GM21717 (cell line): Measurements from ENCODE around the gene BAX.
"Not testable (repeated sequence)": the region's sequence is repeated elsewhere in the genome, so short reads cannot be mapped to it uniquely, and the experiment has no call there.

ENCODE experiments used
- ATAC-seq: cut with Tn5 transposase; IDR thresholded peaks from one replicate; pipeline ENCODE4 v1.9.1; 2021; ENCODE audit warnings: mild to moderate bottlenecking, moderate library complexity; ENCODE audit not compliant: unreplicated experiment

The BAX gene

GRCh38 chr19:48954595-48955307 lies at the start of gene BAX:
Gene BAX, plus strand, starts transcription at chr19:48954875. Its CDS starts 54 bp downstream, at chr19:48954929.
- ATAC-seq = peak; percentile 48

GRCh38 chr19:48905664-48906063 lies 49.0 kb upstream of the BAX start:
- ATAC-seq = no peak

GRCh38 chr19:48906324-48906723 lies 48.4 kb upstream of the BAX start:
- ATAC-seq = no peak

GRCh38 chr19:48907671-48908070 lies 47.0 kb upstream of the BAX start:
- ATAC-seq = no peak

- ATAC-seq = not testable (repeated sequence)
These were observed 45.1 kb upstream of the BAX start for GRCh38 chr19:48909424-48910077.

GRCh38 chr19:48910803-48911202 lies 43.9 kb upstream of the BAX start:
- ATAC-seq = no peak

GRCh38 chr19:48913114-48913889 lies 41.4 kb upstream of the BAX start:
- no peak for ATAC-seq

- no peak for ATAC-seq
These were observed 40.5 kb upstream of the BAX start for GRCh38 chr19:48914181-48914580.

- ATAC-seq = no peak
These were observed 38.9 kb upstream of the BAX start for GRCh38 chr19:48915757-48916156.

GRCh38 chr19:48918071-48918470 lies 36.6 kb upstream of the BAX start:
- ATAC-seq = no peak

- ATAC-seq = no peak
These were observed 35.9 kb upstream of the BAX start for GRCh38 chr19:48918801-48919247.

GRCh38 chr19:48919271-48919670 lies 35.4 kb upstream of the BAX start:
- not testable (repeated sequence) for ATAC-seq

GRCh38 chr19:48920949-48921348 lies 33.7 kb upstream of the BAX start:
- no peak for ATAC-seq

- no peak for ATAC-seq
These were observed 32.8 kb upstream of the BAX start for GRCh38 chr19:48921721-48922500.

- ATAC-seq = no peak
These were observed 31.9 kb upstream of the BAX start for GRCh38 chr19:48922548-48923490.

- ATAC-seq = no peak
These were observed 29.3 kb upstream of the BAX start for GRCh38 chr19:48925240-48925843.

GRCh38 chr19:48925890-48926289 lies 28.8 kb upstream of the BAX start:
- ATAC-seq = not testable (repeated sequence)

- ATAC-seq = no peak
These were observed 27.8 kb upstream of the BAX start for GRCh38 chr19:48926909-48927308.

- ATAC-seq = not testable (repeated sequence)
These were observed 27.0 kb upstream of the BAX start for GRCh38 chr19:48927692-48928091.
